Measurements from ENCODE around the gene ANKHD1.

ANKHD1 gene

GRCh38 chr5:140381351-140381750 is 20.3 kb upstream of the ANKHD1 start:
- no peaks in the 10 kb centered on the region for H3K27me3 ChIP-seq (ENCODE audit: insufficient read depth, poor library complexity, severe bottlenecking)
- no peak overlapping the region for H3K27ac ChIP-seq (replicated peaks)
- DNase-seq (ENCODE audit: low read depth in 1 of 2, low spot score in 1 of 2), result no peak
- TF ChIP-seq SPI1 (IDR thresholded peaks at IDR 0.05; ENCODE audit: borderline replicate concordance, low read depth) (no peak), POLR2AphosphoS5 (IDR thresholded peaks at IDR 0.05; ENCODE audit: low read depth) (no peak), CTCF (IDR thresholded peaks at IDR 0.05; ENCODE audit: insufficient read depth, low read length) (no peak), REST (IDR thresholded peaks at IDR 0.05; ENCODE audit: insufficient replicate concordance, low read depth) (no peak), GABPA (IDR thresholded peaks at IDR 0.05; ENCODE audit: low read depth) (no peak)
- no peak overlapping the region for H3K4me3 ChIP-seq (replicated peaks; ENCODE audit: insufficient read depth, low read length)

GRCh38 chr5:140381972-140382371 is 19.7 kb upstream of the ANKHD1 start:
- TF ChIP-seq POLR2AphosphoS5 (IDR thresholded peaks at IDR 0.05; ENCODE audit: low read depth) (no peak), CTCF (IDR thresholded peaks at IDR 0.05; ENCODE audit: insufficient read depth, low read length) (no peak), REST (IDR thresholded peaks at IDR 0.05; ENCODE audit: insufficient replicate concordance, low read depth) (no peak), SPI1 (IDR thresholded peaks at IDR 0.05; ENCODE audit: borderline replicate concordance, low read depth) (no peak), GABPA (IDR thresholded peaks at IDR 0.05; ENCODE audit: low read depth) (no peak)
- Histone ChIP-seq H3K4me3 (replicated peaks; ENCODE audit: insufficient read depth, low read length) (no peak overlapping the region), H3K27ac (replicated peaks) (no peak overlapping the region), H3K27me3 (ENCODE audit: insufficient read depth, poor library complexity, severe bottlenecking) (no peaks in the 10 kb centered on the region)
- DNase-seq (ENCODE audit: low read depth in 1 of 2, low spot score in 1 of 2), result no peak

GRCh38 chr5:140382866-140383265 is 18.8 kb upstream of the ANKHD1 start:
- Histone ChIP-seq H3K4me3 (replicated peaks; ENCODE audit: insufficient read depth, low read length) (no peak overlapping the region), H3K27me3 (ENCODE audit: insufficient read depth, poor library complexity, severe bottlenecking) (no peaks in the 10 kb centered on the region), H3K27ac (replicated peaks) (no peak overlapping the region)
- no peak for DNase-seq (ENCODE audit: low read depth in 1 of 2, low spot score in 1 of 2)
- TF ChIP-seq GABPA (IDR thresholded peaks at IDR 0.05; ENCODE audit: low read depth) (no peak), REST (IDR thresholded peaks at IDR 0.05; ENCODE audit: insufficient replicate concordance, low read depth) (peak; percentile 31)

GRCh38 chr5:140383300-140383699 is 18.3 kb upstream of the ANKHD1 start:
- Histone ChIP-seq H3K27ac (replicated peaks) (no peak overlapping the region), H3K4me3 (replicated peaks; ENCODE audit: insufficient read depth, low read length) (no peak overlapping the region), H3K27me3 (ENCODE audit: insufficient read depth, poor library complexity, severe bottlenecking) (no peaks in the 10 kb centered on the region)
- no peak for DNase-seq (ENCODE audit: low read depth in 1 of 2, low spot score in 1 of 2)
- no peak for TF ChIP-seq POLR2AphosphoS5 (IDR thresholded peaks at IDR 0.05; ENCODE audit: low read depth)
- TF ChIP-seq SPI1 (IDR thresholded peaks at IDR 0.05; ENCODE audit: borderline replicate concordance, low read depth), result peak; percentile 76; the same call in 1 of the 2 replicates
